Psoas muscle (tissue), 8 donors: ENCODE data around the gene PCMTD2. TPM values are rescaled to one million over a fixed set of nuclear protein-coding genes. Genes with fewer than 3 reads are reported as not detected.

Experiments
- ATAC-seq, 4 donors: fragments of 200-7000 bp; cut with Tn5 transposase; one replicate each; pipeline ENCODE4 v1.9.1; 2020; ENCODE audit warnings: moderate library complexity in 3 of 4, mild to moderate bottlenecking in 2 of 4
- DNase-seq, 2 donors: peaks; one replicate each; pipeline ENCODE4 v3.0.0-alpha.2; 2020
- H3K27ac ChIP-seq: fragments of 200-600 bp; one replicate; pipeline ENCODE4 v1.8.0; 2022
- H3K27me3 ChIP-seq, 3 donors: fragments of 200-600 bp in 1 of 3; one replicate each; pipeline versions ENCODE4 v1.6.1 to v1.8.0; 2013 to 2022; ENCODE audit warnings: low read length in 2 of 3, mild to moderate bottlenecking in 2 of 3, moderate library complexity in 1 of 3; ENCODE audit not compliant: insufficient read depth in 3 of 3
- H3K36me3 ChIP-seq, 2 donors: fragments of 200-600 bp in 1 of 2; one replicate each; pipeline versions ENCODE4 v1.6.1 to v1.8.0; 2013 to 2022; ENCODE audit warnings: low read depth in 1 of 2, mild to moderate bottlenecking in 1 of 2, moderate library complexity in 1 of 2; ENCODE audit not compliant: insufficient read depth in 1 of 2
- H3K4me1 ChIP-seq: fragments of 200-600 bp; one replicate; pipeline ENCODE4 v1.8.0; 2022
- H3K4me3 ChIP-seq: fragments of 200-600 bp; one replicate; pipeline ENCODE4 v1.8.0; 2022; ENCODE audit warnings: mild to moderate bottlenecking
- H3K9me3 ChIP-seq: fragments of 200-600 bp; one replicate; pipeline ENCODE4 v1.8.0; 2022
- CTCF ChIP-seq: fragments of 200-600 bp; IDR thresholded peaks from one replicate; pipeline ENCODE4 v1.8.0; 2022; ENCODE audit warnings: antibody characterized with exemption
- WGBS, 3 donors: extraction: QIAGEN DNeasy Blood & Tissue Kit; methylation state at CpG; one replicate each; pipeline versions ENCODE4 v1.1.6 to v1.1.7; 2013; 5-methylcytosine and 5-hydroxymethylcytosine counted together
- intact Hi-C, 2 donors: fragments of 100-400 bp; cut with DNase I; formaldehyde crosslinking; loops; one replicate each; pipeline versions ENCODE4 v1.11.0 to v1.14.2; 2022
- polyA plus RNA-seq, 3 donors: library from polyadenylated mRNA; stranded (reverse); fragments of 200-250 nt; gene quantifications; one replicate each; pipeline ENCODE4 v1.2.3, GENCODE V29; 2013
- total RNA-seq, 4 donors: library from RNA; stranded (reverse); fragmentation: NEBNext Ultra II Directional in 2 of 4; extraction: Animal tissue kit (Norgen Biotek cat#: 25700) in 2 of 4; gene quantifications; one replicate each; pipeline versions ENCODE4 v1.2.1 to v1.2.4, GENCODE V29; 2021 to 2023
- donor health status: healthy with polysubstance abuse.
- donor health status: DM: no; HTN: no; CAD: no; lungs with moderate emphysema.
- donor health status: Bipolar disorder and iron deficiency.
- donor health status: healthy.
- donor health status: DM: yes; HTN: yes; CAD: no.
- donor health status: DM: no; HTN: no; CAD: no.
- donor health status: DM: no; HTN: no; CAD: no.
- donor health status: DM: yes; HTN: yes; CAD: no.

Gene PCMTD2
- total and polyA plus RNA-seq, 7 donors: 11.7 to 47.3 (median 37.8) TPM

DNA sequence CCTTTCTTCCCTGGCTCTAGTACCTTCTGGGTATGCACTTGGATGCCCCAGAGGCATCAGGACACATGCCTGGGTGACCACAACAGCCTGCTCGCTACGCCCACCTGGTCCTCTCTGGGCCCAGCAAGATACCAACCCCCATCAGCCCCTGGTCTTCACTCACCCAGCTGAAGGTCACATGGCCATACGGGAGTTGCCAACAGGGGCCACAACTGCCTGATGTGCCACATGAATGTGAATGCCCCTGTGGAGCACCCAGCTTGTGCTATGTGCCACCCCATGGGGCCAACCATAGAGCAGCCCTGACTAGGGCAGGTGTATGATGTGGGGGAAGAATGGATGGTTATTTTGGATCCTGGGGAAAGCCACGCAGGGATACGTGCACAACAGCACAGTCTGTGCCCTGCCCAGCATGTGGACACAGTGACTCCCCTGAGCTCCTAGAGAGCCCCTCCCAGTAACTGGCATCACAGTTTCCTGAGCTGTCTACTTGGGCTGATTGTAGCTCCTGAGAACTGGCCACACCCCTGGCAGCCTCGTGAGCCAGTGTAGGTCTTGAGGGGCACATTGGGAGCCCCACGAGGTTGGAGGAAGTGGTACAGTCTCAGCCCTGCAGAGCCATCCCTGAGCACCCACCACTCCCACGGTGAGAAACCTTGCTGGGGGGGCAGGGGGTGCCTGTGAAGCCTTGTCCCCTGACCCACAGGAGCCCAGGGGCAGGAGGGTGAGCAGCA is 10.5 kb upstream of the PCMTD2 start:
- ATAC-seq (no peak), DNase-seq (peak in 1 of 2 donors; percentile 41)
- no peak overlapping the region for H3K27ac ChIP-seq
- no peak overlapping the region for H3K4me3 ChIP-seq
- no peaks in the 10 kb centered on the region for H3K4me1 ChIP-seq
- H3K9me3 ChIP-seq: no peaks in the 10 kb centered on the region
- WGBS, 3 donors: 61 to 69% (median 66%) methylated on average over 7 to 8 of the region's 8 CpGs
- peaks cover 0 to 4% (median 0%) of the 10 kb centered on the region in 3 donors for H3K27me3 ChIP-seq
- intact Hi-C loops: no loop called here
- no peak for TF ChIP-seq CTCF
- H3K36me3 ChIP-seq: no peaks in the 10 kb centered on the region

- Histone ChIP-seq H3K27me3 (peaks cover 0 to 4% (median 0%) of the 10 kb centered on the region in 3 donors), H3K9me3 (no peaks in the 10 kb centered on the region), H3K36me3 (no peaks in the 10 kb centered on the region), H3K4me3 (no peak overlapping the region), H3K4me1 (no peaks in the 10 kb centered on the region), H3K27ac (no peak overlapping the region)
- WGBS, 3 donors: 89 to 92% (median 91%) methylated on average over 9 of the region's 9 CpGs
- TF ChIP-seq CTCF: no peak
- intact Hi-C loops: no loop called here
- no peak for ATAC-seq
- DNase-seq: no peak
Observed at GRCh38 chr20:64245746-64246595, 9.6 kb upstream of the PCMTD2 start.

DNA sequence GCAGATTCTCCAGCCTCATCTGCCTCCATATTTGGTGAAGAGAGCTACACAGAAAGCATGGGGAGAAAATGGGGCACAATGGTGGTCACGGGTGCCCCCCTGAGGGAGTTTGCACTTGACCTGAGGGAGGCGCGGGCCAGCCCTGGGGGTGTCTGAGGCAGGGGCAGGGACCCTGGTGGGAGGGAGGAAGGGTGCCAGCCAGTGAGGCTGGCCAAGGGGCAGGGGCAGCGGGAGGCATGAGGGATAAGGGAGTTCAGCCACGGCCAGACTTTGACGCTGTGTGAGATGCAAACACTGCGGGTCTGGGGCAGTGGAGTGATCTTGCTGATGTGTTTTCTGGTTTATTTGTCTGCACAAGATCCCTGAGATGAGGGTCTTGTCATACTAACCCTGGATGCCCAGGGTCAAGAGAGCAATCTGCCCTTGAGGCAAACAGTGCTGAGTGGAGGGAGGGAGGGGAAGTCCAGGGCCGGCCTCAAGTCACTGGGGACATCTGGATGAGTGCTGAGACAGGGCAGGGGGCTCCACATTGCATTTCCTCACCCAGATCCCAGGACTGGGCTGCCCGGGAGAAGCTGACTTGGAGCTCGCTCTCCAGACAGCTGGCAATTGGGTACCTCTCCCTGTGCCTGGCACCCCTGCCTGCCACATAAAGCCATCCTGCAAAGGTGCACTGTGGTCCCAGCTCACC is 8.8 kb upstream of the PCMTD2 start:
- Histone ChIP-seq H3K27ac (no peak overlapping the region), H3K4me1 (no peaks in the 10 kb centered on the region), H3K36me3 (no peaks in the 10 kb centered on the region), H3K9me3 (no peaks in the 10 kb centered on the region), H3K4me3 (no peak overlapping the region), H3K27me3 (peaks cover 0 to 4% (median 0%) of the 10 kb centered on the region in 3 donors)
- no peak for ATAC-seq
- intact Hi-C loops: no loop called here
- TF ChIP-seq CTCF: no peak
- WGBS, 3 donors: 77 to 85% (median 80%) methylated on average over 10 of the region's 10 CpGs
- DNase-seq: peak in 1 of 2 donors; percentile 32

GRCh38 chr20:64247307-64247618 is 8.3 kb upstream of the PCMTD2 start:
- DNase-seq: no peak
- peaks cover 0 to 4% (median 0%) of the 10 kb centered on the region in 3 donors for H3K27me3 ChIP-seq
- no peaks in the 10 kb centered on the region for H3K36me3 ChIP-seq
- no peaks in the 10 kb centered on the region for H3K4me1 ChIP-seq
- intact Hi-C loops: no loop called here
- 73 to 85% (median 73%) methylated on average over 9 of the region's 9 CpGs for WGBS, 3 donors
- TF ChIP-seq CTCF: no peak
- no peak overlapping the region for H3K4me3 ChIP-seq
- H3K9me3 ChIP-seq: no peaks in the 10 kb centered on the region
- no peak overlapping the region for H3K27ac ChIP-seq
- no peak for ATAC-seq
